Spleen (tissue), 7 donors: ENCODE measurements around the gene TMC7.

Experiments used
- CTCF ChIP-seq, 11 experiments: fragments of 200-600 bp in 7 of 11; fragments of 450-650 bp in 4 of 11; sonication (generic) in 4 of 11; IDR thresholded peaks in 8 of 11; conservative IDR thresholded peaks in 3 of 11; 1 replicate in 7 of 11; 2 replicates in 4 of 11; pipeline versions ENCODE4 v1.4.0 to v1.8.0; 2016 to 2021; ENCODE audit warnings: antibody characterized with exemption in 11 of 11, inconsistent platforms in 4 of 11, mild to moderate bottlenecking in 1 of 11
- POLR2A ChIP-seq, 3 donors: fragments of 450-650 bp; IDR thresholded peaks; one replicate each; pipeline ENCODE4 v1.5.1; 2017; ENCODE audit warnings: antibody characterized with exemption in 3 of 3, mild to moderate bottlenecking in 1 of 3
- POLR2AphosphoS5 ChIP-seq, 3 donors: sonication (generic); formaldehyde crosslinking; IDR thresholded peaks; one replicate each; pipeline ENCODE4 v1.5.1; 2017; ENCODE audit warnings: antibody characterized with exemption in 3 of 3
- donor health status: DM: no; HTN: no; CAD: no; lungs with moderate emphysema.
- donor health status: DM: no; HTN: no; CAD: no.
- donor health status: DM: no; HTN: no; CAD: no.

- TF ChIP-seq CTCF (IDR thresholded peaks at IDR 0.05 in 8 of 11, conservative IDR thresholded peaks at IDR 0.05 in 3 of 11) (no peak), POLR2AphosphoS5 (IDR thresholded peaks at IDR 0.05) (no peak), POLR2A (IDR thresholded peaks at IDR 0.05) (no peak)
Measured at GRCh38 chr16:18966791-18967190, 16.9 kb upstream of the TMC7 start.
